GM18526 (cell line): ENCODE measurements around the gene KREMEN1.

Source experiments
- POLR2A ChIP-seq: IDR thresholded peaks from 3 replicates; pipeline ENCODE4 v1.6.1; 2011; ENCODE audit not compliant: insufficient read length; ENCODE audit errors: extremely low read depth

The KREMEN1 gene

DNA sequence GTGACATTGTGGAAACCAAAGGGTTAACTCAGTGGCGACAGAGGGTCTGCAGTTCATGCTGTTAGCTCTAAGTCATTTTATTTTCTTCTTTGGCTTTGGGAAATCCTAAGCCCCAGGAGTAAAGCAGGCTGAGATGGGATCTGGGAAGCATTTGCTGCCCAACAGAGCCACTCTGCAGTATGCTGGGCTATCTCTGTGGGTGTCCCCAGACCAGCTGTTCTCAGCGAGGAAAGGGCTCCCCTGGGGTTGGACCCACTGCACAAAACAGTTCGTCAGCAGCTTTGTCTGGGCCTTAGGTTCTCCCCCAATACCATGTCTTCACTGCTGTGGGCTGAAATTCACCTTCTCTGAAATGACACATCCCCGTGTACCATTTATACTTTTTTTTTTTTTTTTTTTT, 34.0 kb downstream of the KREMEN1 start:
- no peak for TF ChIP-seq POLR2A

DNA sequence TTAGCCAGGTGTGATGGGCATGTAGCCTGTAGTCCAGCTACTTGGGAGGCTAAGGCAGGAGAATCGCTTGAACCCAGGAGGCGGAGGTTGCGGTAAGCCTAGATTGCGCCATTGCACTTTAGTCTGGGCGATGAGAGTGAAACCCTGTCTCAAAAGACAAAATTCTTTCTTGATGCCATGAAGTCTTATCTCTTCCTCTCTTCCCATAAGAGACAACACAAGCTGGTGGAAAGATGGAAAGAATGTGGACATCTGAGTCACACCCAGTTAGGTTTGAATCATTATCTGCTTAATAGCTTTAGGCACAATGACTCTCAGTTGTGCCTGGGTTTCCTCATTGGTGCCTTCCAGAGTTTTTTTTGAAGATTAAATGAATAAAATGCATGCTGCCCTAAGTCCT, 35.3 kb downstream of the KREMEN1 start:
- TF ChIP-seq POLR2A, result no peak

- no peak for TF ChIP-seq POLR2A
Measured at GRCh38 chr22:29109822-29110221, 37.0 kb downstream of the KREMEN1 start.

DNA sequence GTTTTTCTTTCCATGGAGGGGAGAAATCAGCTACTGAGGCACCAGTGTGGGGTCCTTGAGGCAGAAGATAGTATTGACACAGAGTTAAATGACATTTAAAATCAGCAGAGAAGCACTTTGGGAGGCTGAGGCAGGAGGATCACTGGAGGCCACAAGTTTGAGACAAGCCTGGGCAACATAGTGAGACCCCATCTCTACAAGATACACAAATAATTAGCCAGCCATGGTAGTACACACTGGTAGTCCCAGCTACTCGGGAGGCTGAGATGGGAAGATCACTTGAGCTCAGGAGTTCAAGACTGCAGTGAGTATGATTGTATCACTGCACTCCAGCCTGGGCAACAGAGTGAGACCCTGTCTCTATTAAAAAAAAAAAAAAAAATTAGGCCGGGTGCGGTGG, 38.1 kb downstream of the KREMEN1 start:
- TF ChIP-seq POLR2A, result no peak

DNA sequence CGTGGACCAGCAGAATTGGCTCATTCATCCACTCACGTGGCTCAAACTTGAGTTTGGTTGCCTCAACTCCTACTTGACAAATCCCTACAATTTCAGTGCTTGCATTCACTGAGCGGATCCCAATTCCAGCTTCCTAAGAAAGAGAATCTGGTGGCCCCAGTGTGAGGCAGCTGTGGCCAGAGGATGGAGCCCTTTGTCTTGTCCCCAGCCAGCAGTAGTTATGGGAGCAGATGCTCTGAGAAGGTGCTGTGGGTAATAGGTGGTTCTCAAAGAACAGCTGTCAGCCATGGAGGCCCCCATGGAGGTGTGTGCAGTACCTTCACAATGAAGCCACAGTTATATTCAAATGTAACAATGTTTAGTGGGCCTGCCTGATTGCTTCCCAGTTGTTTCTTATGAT, 39.3 kb downstream of the KREMEN1 start:
- no peak for TF ChIP-seq POLR2A

GRCh38 chr22:29112681-29113080, 39.8 kb downstream of the KREMEN1 start:
- no peak for TF ChIP-seq POLR2A

DNA sequence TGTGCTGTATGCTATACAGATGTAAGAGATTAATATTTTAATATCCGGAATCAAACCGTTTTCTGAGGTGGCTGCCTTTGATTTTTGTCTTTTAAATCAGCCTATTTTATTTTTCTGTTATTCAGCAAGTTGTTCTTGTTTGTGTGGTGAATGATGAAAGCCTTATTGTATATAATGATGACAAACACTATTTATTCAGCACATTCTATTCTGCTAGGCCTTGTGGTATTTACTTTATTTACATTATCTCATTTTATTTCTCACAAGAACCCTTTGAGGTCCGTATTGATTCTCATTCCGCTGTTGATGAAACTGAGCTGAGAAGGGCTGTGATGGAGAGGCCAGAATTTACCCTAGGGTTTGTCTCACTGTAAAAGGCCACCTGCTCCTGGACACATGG, 40.5 kb downstream of the KREMEN1 start:
- no peak for TF ChIP-seq POLR2A

DNA sequence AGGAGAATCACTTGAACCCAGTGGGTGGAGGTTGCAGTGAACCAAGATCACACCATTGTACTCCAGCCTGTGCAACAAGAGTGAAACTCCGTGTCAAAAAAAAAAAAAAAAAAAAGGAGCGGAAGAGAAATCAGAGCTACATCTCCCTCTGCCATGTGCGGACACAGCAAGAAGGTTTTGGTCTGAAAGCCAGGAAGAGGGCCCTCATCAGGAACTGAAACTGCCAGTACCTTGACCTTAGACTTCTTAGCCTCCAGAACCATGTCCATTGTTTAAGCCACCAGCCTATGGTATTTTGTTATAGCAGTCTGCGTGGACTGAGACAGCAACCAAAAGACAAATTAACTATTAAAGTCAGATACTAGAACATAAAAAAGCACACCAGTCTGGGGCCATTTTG, 41.6 kb downstream of the KREMEN1 start:
- TF ChIP-seq POLR2A, result no peak

DNA sequence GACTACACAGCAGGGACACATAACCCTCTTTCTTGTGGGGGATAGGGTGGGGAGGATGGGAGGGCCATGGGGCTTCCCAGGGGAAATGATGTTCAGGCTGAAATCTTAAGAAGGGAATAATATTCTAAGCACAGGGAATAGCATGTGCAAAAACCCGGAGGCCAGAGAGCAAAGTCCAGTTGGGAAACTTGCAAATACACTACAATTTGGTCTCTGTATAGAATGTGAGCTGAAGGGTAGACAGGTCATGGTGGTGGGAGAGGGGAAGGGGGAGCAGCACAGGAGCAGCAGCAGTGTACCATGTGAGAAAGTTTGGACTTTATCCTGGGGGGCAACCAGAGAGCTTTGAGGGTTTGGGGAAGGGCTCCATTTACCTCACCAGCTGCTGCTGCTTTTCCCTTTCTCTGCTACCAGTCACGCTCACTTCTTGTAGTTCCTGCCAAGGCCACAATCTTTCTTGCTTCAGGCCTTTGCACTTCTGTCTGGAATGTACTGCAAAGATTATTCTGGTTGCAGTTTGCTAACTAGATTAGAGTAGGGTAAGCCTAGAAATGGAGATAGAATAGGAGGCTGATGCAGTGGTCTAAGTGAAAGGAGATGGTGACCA, 43.0 kb downstream of the KREMEN1 start:
- TF ChIP-seq POLR2A, result no peak

DNA sequence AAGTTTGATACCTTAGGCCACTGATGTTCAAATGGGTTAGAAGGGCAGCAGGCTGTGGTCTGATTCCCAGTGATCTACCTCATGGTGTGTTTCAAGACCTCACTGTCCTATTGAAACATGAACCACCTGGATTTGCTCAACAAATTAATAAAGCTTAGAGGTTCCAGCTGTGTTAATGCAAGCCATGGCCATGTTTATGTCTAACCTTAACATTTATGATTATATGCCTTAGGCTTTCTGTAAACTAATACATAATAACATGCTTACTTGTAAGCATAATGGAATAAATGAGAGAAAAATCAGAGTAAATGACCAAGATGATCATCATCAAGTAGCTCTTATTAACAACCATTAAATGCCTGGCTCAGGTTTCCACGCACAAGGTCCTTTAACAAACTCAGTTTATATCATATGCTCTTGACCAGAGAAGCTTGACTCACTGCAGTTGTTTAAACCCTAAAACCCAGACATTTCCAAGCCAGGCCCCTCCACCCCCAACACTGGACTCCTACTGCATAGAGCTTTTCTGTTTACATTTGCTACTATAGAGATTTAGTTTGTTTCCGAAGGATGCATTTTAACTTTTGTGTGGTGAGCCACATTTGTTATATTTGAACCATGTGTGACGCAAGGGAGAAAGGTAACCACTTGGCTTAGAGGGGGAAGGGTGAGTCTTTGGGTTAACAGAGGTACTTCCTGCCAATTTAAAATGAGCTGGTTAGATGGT, 43.7 kb downstream of the KREMEN1 start:
- TF ChIP-seq POLR2A, result no peak

DNA sequence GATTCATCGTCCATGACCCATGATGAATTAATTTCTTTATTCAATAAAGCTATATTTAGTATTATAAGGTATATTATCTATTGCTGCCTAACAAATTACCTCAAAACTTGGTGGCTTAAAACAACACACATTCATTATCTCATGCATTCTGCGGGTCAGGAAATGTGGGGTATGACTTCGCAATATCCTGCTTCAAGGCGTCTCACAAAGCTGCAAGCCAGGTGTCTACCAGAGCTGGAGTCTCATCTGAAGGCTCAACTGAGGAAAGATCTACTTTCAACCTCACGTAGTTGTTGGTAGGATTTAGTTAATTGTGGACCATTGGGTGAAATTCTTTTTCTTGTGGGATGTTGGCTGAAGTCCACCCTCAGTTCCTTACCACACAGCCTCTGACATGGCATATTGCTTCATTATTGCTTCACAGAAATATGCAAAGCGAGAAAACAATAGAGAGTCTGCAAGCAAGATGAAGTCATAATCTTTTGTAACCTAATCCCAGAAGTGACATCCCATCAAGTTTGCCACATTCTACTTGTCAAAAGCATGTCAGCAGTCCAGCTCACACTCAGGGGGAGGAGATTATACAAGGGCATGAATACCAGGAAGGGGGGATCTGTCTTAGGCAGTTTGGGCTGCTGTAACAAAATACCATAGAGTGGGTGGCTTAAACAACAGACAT, 45.1 kb downstream of the KREMEN1 start:
- no peak for TF ChIP-seq POLR2A

DNA sequence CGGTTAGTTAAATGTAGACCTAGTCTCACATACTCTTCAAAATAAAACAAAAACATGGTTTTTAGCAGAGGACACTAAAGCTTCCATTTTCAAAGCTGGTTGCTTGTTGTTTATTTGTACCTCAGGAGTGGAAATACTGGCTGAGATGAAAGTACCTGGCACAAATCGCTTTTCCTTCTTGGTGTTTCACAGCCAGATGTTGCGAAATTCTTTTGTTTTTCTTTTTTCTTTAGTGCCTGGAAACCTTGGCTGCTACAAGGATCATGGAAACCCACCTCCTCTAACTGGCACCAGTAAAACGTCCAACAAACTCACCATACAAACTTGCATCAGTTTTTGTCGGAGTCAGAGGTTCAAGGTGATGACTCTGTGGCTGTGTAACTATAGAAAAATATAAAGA, 48.3 kb downstream of the KREMEN1 start:
- no peak for TF ChIP-seq POLR2A

DNA sequence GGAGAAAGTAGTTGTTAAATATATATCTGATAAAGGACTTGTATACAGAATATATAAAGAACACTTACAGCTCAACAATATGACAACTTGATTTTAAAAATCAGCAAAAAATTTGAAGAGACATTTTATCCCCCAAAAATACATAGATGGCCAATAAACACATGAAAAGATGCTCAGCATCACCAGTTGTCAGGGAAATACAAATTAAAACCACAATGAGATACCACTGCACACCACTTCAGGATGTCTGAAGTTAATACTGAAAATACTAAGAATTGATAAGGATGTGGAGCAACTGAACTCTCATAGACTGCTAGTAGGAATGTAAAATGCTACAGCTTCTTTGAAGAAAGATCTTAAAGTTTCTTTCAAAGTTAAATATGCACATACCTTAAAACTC, 49.2 kb downstream of the KREMEN1 start:
- TF ChIP-seq POLR2A, result no peak

- TF ChIP-seq POLR2A, result no peak
Measured at GRCh38 chr22:29124777-29125442, 52.1 kb downstream of the KREMEN1 start.

DNA sequence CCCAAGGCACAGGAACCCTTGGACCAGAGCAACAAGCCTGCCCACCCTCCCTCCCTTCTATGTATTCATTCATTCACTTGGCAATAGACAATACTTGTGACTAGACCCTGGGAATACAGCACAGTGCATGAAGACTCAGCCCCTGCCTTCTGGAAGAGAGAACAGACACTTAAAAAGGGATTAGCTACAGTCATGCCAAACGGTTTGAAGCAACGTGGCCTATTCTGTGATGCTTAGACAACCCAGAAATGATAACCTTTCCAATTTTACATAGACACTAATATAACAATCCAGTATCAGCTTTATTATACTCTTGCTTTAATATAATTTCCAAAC, 52.6 kb downstream of the KREMEN1 start:
- no peak for TF ChIP-seq POLR2A

GRCh38 chr22:29125844-29126243, 53.0 kb downstream of the KREMEN1 start:
- no peak for TF ChIP-seq POLR2A

GRCh38 chr22:29126670-29127395, 54.0 kb downstream of the KREMEN1 start:
- TF ChIP-seq POLR2A, result no peak
